ENCODE results near the gene HMOX2.
A peak's percentile ranks its signal among the peaks of the same experiment; 100 is the strongest.

HMOX2 gene

DNA sequence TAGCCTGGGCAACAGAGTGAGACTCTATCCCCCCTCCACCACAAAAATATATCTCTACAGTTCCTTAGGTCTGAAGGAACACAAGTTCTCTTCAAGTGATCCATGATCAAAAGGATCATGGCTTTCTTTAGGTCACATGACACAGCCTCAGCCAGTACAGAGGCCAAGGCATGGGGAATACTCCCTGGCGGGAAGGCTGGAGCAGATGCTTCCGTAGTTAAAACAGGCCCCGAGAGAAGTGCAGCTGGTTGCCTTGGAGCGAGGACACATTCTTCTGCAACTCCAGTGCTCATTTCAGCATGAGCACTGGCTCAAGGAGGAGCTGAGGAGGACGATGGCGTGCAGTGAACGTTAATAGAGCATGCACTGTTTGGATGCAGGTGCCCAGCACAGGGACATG lies 48.9 kb downstream of the HMOX2 start:
- peak; percentile 54 for DNase-seq (ENCODE audit: low spot score)

DNA sequence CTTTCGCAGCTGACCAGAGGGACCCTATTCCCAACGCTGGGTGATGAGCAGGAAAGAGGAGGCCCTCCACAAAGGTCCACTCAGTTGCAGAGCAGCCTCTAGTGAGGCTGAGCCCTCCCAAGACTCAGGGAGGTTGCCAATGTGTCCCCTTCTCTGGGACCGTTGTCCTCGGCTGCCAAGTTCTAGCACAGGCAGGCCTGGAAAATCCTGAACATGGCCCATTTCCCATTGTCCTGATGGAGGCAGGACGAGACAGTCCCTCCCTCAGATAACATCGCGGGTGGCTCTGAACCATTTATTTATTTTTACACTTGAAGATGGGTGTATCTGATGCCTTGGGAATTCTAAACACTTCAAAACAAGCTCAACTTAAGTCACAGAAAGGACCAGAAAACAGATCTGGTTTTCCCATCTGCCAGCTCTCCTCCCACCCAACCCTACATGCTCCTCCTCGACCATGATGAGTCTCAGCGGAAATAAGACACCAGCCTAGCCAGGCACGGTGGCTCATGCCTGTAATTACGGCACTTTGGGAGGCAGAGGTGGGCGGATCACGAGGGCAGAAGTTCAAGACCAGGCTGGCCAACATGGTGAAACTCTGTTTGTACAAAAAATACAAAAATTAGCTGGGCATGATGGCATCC lies 49.6 kb downstream of the HMOX2 start:
- no peak for DNase-seq (ENCODE audit: low spot score)

DNA sequence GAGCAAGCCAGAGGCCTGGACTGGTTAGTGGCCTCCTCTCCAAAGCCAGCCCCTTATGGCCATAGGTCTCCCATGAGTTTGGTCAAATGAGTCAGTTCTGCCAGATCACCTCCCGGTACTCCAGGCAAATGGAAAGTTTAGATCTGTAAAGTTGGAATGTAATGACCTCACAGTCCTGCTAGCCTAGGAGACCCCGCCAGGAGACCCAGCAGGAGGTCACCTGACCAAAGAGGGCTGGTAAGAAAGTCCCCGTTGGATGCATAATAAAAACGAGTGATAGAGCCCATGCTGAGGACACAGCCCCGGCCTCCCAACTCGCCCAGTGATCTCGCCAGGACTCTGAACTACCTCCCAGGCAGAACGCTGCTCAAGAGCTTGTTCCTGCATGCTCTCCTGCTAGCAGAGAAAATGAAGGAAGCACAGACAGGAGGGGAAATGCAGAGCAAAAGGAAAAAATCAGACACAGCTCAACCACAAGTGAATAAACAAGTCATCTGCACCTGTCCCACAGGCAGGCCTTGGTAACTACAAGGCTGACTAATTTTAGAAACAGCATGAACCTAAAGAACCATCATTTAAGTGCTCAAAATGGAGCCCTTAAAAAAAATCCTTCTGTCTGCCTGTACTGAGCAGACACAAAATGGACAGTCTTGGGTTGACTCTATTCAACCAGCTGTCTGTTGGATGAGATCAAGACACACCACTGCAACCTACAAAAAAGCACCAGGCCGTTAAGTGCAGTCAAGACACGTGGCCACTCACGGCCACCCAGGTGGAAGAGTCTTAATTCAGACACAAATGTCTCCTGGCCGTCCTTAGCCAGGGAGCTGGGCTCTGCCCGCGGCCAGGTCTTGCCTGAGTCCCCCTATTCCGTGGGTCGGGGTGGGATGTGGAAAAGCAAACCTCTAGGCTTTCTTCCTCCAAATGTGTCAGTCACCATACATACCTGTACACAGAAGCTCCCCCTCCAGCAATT lies 53.2 kb downstream of the HMOX2 start:
- DNase-seq (ENCODE audit: low spot score): no peak

DNA sequence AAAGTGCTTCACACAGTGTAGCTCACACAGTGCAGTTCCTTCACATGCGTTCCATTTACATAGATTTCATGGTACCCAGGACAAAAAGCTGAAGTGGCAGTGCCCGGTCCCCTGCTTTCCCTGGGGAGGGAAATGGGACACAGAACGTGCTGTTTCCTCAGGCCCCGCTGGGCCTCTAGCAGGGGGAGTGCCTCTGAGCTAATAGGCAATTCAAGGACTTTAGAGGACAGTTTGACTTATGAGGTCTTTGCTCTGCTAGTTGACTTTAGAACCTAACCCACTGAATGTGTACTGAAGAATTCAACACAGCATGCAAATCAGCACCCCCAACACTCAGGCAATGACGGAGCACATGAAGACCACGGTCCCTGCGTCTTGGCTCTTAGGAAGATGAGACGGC lies 55.6 kb downstream of the HMOX2 start:
- DNase-seq (ENCODE audit: low spot score): no peak

DNA sequence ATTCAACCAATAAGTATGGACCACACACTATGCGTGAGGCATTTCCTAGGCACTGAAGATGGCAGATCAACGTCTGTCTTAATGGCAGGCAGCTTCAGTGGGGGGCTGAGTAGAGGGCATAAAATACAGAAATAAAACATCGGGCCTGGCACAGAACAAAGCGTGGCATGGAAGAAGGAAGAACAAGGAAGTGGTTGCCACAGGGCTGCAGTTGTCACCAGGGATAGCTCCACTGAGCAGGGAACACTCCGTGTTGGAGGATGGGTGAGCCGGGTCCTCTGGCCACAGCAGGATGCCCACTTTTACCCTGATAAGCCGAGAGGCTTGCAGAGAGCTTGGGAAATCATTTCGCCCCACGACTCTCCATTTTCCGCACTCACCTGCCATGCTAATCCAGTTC lies 56.0 kb downstream of the HMOX2 start:
- no peak for DNase-seq (ENCODE audit: low spot score)

DNA sequence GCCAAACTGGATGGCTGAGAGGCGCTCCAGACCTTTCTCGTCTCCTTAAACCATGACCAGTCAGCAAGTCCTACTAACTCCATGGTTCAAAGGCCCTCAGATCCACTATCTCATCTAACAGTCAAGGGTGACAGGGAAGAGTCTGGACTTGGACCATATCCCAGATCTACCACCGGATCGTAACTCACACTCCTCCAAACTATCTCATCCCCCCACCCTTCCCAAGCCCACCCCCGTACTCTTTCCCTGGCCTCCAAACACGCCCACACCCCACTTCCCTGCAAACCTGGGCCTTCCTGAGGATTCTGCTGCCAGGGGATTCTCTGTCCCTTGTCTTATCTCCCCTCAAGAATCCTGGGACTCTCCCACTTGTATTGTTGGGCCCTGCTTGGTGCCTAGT lies 57.3 kb downstream of the HMOX2 start:
- no peak for DNase-seq (ENCODE audit: low spot score)

DNA sequence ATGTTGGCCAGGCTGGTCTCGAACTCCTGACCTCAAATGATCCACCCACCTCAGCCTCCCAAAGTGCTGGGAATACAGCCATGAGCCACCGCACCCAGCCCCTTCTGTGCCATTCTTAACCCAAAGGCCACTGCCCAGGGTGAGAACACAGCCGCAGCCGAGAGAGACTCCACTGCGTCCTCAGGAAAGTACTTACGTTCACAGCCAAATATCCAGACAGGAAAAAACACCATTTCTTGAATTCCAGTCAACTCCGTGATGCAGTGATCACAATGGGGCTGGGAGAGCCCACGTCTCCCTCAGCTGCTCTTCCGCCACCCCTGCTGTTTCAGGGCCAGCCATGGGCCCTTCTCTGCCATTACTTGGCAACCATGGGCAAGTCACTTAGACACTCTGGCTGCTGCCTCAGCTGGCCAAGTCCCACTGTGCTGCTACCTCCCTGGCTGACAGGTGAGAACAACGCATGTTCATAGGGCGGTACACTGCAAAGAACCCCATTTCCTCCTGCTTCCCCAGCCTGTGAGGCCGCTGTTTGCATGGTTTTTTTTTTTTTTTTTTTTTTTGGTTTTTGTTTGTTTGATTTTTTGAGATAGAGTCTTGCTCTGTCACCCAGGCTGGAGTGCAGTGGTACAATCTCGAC lies 58.1 kb downstream of the HMOX2 start:
- DNase-seq (ENCODE audit: low spot score): no peak

DNA sequence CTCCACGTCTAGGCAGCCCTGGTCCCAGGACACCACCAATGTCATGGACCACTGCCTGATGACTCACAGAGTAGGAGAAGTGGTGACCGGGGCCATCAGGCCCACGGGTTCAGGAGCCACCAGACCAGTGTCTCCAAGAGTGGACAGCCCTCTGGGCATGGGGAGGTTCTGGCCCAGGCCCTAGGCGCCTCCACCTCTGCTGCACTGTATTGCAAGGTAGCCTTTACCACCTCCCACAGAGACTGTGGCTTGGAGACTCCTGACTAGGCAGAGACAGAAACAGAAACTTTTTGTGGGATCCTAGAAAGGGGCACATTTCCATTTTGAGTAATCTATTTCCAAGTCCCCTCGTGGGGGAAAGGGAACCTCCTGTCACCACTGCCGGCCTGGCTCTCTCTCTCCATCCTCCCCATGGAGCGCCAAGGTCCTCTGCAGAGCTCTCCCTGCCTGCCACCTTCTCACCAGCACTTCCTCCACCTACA lies 59.5 kb downstream of the HMOX2 start:
- no peak for DNase-seq (ENCODE audit: low spot score)

DNA sequence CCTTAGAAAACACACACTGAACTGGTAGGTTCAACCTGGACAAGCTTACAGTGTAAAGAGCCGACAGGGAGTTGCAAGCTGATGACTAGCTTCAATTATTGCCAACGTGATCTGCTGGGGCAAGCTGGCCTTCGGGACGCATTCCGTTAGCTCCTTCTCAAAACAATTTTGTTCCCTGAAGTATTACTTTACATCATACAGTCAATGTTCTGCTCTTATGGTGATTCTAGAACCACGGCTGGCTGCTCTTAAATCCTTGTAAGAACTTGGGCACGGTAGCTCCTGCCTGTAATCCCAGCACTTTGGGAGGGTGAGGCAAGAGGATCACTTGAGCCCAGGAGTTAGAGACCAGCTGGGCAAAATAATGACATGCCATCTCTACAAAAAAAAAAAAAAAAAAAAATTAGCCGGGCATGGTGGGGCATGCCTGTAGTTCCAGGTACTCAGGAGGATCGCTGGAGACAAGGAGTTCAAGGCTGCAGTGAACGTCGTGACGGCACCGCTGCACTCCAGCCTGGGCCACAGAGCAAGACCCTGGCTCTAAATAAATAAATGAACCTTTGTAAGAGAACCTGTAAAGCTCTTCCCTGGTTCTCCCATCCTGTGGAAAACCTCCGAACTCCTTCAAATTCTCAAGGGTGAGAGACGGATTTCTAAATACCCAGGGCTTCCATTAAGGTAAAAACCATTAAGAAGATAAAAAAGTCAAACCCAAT lies 60.4 kb downstream of the HMOX2 start:
- DNase-seq (ENCODE audit: low spot score): no peak

DNA sequence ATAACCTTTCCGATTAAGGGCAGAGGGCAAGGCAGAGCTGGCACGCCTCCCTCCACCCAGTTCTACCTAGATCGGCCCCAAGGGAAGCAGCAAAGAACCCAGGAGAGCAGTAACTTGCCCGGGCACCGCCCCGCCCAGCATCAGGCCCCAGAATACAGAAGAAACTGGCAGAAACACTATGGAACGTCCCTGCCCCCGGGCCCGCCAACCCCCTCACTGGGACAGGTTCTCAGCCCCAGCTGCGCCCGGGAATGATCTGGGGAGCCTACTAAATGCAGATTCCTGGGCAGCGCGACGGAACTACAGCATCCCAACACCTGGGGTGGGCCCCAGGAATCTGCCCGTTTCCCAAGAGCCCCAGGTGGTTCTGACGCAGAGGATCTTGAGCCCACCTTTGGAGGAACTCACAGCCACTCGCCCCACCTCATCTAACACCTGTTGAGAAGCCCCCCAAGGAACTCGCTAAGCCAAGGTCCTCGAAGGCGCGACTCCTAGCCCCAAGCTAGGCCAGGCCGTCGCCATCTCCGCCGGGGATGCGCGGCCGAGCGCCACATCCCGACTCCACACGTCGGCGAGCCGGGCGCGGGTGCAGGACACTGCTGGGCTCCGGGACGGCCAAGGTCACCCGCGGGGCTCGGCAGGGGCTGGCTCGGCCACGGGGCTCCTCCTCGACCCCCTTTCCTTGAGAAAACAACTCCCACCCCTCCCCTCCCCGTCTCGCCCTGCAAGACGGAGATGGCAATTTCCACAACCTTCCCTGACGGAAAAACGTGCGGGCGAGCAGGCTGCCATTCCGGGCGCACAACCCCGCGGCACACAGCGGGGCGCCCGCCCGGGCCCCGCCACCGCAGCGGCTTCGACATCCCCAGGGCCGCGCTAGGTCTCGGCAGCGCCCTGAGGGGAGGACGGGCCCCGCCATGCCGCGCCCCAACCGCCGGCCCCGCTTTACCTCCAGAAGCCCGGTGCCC lies 61.5 kb downstream of the HMOX2 start:
- DNase-seq (ENCODE audit: low spot score): no peak

DNA sequence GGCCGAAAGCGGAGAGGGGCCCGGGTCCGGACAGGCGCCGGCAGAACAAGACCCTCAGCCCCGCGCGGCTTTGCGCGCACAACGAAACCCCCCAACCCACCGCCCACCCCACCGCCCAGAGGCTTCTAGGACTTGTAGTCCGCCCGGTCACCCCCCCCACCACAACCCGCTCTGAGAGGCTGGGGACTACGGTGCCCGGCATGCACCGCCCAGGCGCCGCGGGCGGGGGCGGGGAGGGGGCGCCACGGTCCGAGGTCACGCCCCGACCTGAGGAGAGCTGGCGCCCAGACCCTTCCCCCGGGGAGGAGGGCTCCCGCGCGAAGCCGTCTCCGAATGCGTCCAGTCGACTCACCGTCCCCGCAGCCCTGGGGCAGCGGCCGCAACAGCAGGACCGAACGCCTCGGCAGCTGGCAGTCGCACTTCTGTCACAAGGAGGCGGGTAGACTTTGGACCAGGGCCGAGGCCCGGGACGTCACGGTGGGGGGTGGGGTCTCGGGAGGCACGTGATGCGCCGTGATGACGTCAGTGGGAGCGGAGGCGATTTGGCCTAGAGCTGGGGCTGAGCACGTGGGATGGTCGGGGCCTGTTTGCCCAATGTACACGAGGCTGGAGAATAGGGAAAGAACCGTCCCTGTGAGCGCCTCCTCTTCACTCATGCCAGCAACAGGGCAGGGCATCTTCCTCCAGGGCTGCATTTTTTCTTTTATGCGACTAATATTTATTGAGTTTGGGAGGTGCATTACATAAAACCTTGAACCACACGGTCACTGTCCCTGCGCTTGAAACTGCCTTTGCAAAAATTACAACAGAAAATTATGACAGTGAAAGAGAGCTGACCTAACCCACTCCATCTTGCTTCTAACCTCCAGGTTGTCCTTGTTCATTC lies 62.4 kb downstream of the HMOX2 start, which contains the start of gene CDIP1:
TSS of gene CDIP1 (minus strand) at position 424 of the 886 bp plus-strand sequence. CDS start 24,643 bp downstream, outside the sequence.
- peak; percentile 96 for DNase-seq (ENCODE audit: low spot score)

DNA sequence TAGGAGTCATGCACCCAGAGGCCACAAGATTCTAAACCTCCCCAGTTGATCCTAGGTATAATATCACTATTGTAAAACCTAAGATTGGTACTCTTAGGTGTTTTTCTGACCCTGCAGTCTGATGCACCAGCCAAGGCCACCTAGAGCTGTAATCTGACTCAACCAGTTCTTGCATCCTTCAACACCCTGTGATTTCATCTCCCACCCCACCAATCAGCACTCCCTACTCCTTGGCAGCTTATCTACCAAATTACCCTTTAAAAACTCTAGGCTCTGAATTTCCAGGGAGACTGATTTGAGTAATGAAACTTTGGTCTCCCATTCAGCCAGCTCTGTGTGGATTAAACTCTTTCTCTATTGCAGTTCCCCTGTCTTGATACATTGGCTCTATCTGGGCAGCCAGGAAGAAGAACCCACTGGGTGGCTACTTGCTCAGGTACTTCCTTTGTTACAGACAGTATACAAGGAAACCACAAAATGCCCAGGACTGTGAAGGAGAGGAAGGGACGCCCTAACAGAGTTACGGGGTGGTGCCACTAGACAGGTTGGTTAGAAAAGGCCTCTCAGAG lies 63.6 kb downstream of the HMOX2 start:
- DNase-seq (ENCODE audit: low spot score): no peak

DNA sequence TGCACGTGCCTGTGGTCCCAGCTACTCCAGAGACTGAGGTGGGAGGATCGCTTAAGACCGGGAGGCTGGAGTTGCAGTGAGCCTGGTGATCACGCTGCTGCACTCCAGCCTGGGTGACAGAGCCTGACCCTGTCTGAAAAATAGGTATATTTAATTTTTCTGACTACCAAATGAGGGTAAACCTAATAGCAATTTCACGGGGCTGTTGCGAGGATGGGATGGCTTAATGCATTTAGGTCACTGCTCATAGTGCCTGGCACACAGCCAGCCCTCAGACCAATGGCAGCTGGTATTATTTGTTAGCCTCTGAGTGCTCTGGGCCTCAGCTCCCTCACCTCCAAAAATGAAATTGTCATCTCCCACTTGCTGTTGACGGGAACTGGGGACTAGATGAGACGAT lies 68.3 kb downstream of the HMOX2 start:
- no peak for DNase-seq (ENCODE audit: low spot score)

DNA sequence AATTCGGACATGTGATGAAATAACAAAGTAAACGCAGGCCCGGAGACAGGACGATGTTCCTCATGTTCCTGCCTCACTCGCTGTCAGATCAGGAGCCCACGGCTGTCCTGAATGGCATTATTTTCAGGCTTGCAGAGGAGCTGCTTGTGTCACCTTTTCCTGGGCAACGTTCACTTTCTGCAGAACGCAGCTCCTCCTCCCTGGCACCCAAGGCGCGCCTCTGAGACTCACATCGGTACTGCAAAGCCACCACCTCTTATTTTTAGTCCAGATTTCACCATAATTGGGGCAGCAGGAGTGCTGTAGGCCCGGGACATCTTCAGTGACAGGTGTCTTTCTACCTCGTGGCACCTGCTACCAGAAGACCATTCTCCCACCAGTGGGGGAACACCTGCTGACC lies 71.9 kb downstream of the HMOX2 start:
- DNase-seq (ENCODE audit: low spot score): no peak

DNA sequence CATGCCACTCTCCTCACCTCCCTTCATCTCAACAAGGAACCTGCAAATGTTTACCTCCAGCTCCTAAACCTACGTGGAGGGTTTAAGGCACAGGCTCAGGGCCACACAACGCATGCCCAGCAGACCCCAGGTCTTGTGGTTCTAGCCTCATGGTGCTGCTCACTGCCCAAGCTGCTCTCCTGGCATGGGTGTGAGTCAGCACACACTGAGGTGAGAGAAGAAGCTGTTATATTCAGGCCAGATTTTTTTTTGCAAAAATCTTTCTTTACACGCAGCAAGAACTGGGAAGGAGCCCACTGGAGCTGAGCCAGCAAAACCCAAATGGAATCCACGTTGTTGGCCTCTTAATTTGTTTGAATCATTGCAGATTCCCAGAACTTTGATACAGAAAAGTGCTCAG lies 74.4 kb downstream of the HMOX2 start:
- DNase-seq (ENCODE audit: low spot score): no peak

DNA sequence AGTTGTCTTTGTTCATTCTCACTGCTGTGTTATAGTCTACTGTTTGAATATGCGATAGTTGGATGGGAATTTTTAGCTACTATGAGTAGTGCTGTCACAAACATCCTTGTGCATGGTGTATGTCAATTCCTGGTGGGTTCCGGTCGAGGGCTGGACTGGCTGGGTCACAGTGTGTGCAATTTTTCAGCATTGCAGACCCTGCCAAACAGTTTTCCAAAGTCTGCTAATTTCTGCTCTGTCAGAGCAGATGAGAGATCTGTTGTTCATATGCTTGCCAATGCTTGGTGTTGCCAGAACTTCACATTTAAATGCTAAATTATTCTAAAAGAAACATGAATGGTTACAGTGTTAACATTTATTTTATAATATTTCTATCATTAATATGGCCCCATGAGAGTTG lies 76.3 kb downstream of the HMOX2 start:
- DNase-seq (ENCODE audit: low spot score): no peak

DNA sequence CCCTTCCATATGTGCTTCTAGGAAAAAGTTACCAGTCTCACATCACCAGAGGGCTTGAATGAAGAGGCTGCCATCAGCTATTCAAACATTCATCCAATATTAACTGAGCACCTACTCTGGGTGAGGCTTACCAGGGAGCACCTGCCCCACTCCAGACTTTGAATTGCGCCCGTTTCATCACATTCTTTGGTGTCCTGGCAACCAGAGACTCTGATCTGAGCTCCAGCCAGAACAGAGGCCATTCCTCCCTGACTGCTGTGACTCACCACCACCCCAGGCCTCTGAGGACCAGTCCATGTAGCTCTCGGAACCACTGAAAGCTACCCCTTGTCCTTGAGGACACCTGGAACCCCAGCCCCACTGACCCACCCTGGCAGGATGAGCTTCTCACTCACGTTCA lies 79.9 kb downstream of the HMOX2 start, which contains the start of gene C16orf96:
TSS of gene C16orf96 (plus strand) at position 229 of the 400 bp plus-strand sequence. CDS start at position 379, 150 bp downstream.
- DNase-seq (ENCODE audit: low spot score): no peak

DNA sequence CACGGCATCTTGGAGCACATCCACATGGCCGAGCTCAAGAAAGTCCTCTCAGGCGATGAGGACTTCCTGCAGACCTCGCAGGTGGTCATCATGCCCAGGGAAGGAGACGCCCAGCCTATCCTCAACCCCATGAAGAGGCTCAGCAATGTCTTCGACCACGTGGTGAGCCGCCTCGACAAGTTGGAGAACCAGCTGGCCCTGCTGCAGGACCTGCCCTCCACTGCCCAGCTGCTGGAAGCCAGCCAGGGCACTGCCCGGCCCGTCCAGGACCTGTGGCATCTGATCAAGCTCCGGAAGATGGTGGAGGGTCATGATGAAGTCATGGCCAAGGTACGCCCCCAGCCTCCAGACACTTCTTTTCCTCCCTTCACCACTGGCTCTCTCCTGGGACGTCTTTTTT lies 80.4 kb downstream of the HMOX2 start:
- no peak for DNase-seq (ENCODE audit: low spot score)

DNA sequence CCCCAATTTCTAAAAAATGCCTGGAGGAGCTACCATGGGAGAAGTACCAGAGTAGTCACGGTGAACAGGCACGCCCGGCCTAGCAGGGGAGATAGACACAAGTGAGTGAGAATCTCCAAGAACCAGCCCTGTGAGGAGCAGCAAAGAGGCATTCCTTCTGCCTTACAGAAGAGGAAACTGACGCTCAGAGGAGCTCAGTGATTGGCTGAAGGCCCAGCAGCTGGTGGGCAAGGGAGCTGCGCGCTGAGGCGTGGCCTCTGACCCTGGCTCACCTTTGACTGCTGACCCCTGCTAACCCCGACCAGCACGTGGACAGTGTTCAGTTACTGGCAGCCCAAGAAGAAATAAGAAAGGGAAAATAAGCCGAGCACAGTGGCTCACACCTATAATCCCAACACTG lies 81.8 kb downstream of the HMOX2 start:
- DNase-seq (ENCODE audit: low spot score): no peak

Data from globus pallidus (tissue), 1 donor.